LHCN-M2 (cell line): ENCODE data around the gene CHSY1. TPM values are rescaled to one million over a fixed set of nuclear protein-coding genes. Genes with fewer than 3 reads are reported as not detected.

ENCODE experiments used
- DNase-seq: peaks from one replicate; pipeline ENCODE4 v3.0.0-alpha.2; 2012; ENCODE audit warnings: low read depth
- total RNA-seq: library from RNA; depleted of rRNA; stranded (reverse); fragments of >200 nt; gene quantifications from 2 replicates; pipeline ENCODE4 v1.2.3, GENCODE V29; 2014

Gene CHSY1
- total RNA-seq, 1 experiment from 2014 or later, result 21.8 TPM

DNA sequence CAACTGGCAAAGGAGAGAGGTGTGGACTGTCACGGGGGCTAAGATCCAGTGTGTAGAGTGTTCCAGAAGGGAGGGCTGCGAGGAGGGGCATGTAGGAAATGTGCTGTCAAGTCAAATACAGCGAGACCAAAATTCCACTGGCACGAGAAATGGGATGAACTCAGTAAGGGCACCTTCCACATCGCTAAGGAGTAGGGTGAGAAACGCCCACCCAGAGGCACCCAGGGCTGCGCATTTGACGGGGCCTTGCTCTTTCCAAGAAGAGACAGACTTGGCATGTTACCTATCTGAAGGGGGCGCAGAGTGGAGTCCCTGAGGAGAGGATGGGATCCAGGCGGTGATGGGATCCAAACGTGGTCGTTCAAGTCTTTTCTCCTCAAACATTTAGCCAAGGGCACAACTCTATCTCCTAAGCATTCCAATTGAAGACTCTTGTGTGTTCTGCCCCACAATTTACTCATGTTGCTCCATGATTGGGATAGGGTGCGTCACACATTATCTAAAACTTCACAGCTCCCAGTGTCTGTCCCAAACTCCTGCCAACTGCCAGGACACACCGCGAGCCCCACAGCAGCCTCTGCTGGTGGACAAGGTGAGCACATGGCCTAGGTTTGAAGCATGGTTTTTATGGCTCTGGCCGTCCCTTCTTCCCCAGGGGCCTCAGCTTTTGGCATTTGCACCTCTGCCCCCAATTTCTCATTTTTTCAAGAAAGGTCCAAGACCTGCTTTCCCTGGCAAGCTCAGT lies 17.8 kb upstream of the CHSY1 start:
- no peak for DNase-seq

DNA sequence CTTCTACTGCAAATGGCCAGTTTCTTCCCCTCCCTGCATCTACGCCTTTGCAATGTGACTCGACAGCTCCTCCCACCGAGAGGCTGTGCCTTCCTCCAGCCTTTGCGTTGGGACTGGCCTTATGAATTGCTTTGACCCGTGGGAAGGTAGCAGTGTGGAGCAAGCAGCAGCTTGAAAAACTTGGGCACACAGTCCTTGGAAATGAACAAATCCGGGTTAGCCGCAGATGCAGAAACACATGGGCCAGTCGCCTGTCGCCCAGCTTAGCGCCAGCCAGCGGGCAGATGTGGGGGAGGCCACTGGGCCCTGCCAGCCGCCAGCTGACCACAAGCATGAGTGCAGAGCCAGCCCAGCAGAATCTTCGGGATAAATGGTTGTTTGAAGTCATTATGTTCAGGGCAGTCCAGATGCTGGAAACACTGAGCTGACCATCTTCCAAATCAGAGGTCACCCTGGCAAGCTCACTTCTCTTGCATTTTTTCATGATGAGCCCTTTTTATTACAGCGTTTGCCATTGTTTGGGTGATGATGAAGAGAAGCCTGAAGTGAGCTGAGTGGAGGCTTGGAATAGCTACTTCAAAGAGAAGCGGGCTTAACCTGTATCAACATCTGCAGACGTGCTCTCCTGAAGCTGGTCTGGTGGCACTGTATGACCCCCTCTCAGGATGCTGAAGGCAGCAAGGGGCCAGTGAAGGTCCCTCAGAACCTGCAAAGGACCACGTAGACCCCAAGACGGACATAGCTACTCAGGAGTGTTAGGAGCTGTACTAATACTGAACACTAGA lies 15.7 kb upstream of the CHSY1 start:
- peak; percentile 86 for DNase-seq

DNA sequence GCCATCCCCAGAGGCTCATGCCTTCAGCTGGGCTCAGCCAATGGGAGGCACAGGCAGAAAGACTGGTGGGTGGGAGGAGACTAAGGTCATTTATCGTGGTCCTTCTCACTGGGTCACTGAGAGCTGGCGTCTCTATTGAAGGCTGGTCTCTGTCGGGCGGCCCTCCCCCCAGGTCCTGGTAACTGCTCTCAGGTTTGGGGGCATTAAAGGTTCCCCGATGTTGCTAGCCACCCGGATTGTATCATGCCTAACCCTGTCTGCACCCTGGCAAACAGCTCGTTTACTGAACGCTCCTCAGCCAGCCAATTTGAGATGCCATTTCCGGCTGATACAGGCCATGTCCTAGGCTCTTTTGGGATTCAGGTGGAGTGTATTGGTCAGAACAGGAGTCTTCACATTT lies 14.9 kb upstream of the CHSY1 start:
- DNase-seq, result no peak

DNA sequence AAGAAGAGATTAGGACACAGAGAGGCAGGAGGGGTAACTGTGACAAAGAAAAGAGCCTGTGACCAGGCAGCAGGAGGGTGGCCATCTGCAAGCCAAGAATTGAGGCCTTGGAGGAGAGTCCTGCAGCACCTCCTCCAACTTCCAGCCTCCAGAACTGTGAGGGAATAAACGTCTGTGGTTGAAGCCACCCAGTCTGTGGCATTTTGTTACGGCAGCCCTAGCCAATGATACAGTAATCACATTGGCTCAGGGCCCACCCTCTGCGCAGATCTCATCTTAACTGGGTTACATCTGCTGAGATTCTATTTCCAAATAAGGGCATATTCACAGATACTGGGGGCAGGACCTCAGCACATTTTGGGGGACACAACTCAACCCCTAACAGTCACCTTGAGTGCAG lies 14.2 kb upstream of the CHSY1 start:
- no peak for DNase-seq

DNA sequence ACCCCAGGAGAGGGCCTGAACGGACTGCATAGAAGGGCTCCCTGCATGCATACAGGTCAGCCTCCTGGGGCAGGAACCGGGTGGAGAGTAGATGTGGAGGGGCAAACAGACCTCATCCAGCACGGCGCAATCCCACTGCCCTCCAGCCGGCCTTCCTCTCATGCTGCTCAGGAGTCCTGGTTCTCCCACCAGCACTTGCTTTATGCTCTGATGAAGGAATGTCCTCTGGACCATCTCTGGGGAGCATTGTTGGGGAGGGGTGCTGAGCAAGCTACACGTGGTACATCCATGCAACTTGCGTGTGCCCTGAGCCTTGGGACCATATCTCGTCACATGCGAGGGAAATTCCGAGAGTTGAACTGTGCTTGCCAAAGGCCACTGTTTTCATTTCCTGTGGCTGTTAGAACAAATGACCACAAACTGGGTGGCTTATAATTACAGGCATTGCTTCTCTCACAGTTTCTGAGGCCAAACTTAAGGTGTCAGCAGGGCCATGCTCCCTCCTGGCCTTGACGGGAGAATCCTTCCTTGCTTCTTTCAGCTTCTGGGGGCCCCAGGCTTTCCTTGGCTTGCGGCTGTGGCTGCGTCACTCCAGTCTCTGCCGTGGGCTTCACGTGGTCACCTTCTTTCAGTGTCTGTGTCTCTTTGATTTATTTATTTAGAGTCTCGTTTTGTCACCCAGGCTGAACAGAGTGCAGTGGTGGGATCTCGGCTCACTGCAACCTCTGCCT lies 13.2 kb upstream of the CHSY1 start:
- DNase-seq, result no peak

DNA sequence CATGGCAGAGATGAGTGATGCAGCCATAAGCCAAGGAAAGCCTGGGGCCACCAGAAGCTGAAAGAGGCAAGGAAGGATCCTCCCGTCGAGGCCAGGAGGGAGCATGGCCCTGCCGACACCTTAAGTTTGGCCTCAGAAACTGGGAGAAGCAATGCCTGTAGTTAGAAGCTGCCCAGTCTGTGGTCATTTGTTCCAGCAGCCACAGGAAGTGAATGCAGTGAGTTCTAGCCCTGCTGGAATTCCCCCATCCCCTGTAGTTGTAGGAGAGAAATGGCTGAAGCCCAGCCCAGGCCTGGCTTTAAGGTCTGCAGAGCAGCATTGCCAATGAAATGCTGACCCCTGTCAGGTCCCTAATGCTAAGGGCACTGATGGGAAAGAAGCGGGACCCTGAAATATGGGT lies 12.2 kb upstream of the CHSY1 start:
- no peak for DNase-seq

DNA sequence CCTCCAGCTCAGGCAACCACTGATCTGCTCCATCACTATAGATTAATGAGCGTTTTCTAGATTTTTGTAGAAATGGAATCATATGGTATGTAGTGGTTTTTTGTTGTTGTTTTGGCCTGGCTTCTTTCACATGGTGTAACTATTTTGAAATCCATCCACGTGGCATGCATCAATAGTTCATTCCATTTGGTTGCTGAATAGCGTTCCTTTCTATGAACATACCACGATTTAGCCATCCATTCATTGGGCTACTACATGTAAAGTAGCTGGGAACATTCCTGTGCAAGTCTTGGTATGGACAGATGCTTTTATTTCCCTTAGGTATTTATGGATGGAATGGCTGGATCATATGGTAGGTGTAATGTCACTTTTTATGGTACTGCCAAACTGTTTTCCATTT lies 10.7 kb upstream of the CHSY1 start:
- no peak for DNase-seq

DNA sequence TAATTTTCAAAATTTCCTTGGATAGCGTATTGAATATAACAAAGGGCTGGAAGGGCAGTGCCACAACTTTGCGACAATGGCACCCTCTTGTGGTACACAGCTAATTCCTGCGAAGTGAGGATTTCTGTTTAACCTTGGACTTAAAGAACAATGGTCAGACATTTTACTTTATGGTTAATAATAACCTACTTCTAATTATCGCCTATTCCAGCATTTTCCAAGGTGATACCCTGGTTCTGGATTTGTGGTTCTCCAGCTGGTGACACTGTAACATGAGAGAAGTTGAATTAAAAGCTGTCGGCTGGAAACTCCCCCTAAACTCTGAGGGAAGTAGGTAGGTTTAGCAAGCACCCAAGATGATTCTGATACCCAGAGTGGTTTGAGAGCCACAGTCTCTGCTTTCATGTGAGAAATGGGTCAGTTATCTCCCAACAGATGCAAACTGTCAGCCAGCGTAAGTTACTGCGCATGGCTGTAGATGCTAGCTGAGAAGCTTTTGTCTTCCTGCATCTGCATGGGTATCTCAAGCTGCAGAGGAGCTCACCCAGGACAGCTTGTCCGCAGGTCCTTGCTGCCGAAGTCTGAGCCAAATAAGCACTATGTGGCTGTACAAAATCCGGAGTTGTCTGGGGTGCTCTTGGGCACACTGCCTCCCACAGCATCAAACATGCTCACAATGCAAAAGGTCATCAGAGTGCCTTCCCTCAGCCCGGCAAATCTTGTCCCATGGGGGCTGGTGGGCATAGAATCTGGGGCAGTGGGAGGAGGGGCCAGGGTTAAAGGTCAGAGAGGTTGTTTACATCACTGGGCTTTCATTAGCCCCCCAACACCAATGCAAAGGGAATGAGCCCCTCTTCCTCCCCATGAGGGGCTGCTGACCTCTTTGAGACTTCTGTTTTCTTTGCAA lies 6.6 kb upstream of the CHSY1 start:
- peak; percentile 60 for DNase-seq

DNA sequence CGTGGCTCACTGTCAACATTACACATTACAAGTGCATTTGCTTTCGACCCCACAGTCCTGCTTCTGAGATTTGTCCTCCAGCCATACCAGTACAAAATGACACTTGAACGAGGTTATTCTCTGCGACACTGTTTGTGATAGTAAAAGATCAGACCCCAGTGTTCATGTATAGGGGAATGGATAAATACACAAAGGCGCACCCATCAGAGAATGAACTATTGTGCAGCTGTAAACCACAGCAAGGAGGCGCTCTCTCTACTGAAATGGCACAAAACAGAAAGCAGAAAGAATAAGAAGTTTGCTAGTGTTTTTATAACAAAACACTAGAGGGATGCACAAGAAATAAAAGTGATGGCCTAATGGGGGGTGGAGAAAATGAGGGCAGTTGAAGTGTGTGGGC lies 4.9 kb upstream of the CHSY1 start:
- DNase-seq, result peak; percentile 36

DNA sequence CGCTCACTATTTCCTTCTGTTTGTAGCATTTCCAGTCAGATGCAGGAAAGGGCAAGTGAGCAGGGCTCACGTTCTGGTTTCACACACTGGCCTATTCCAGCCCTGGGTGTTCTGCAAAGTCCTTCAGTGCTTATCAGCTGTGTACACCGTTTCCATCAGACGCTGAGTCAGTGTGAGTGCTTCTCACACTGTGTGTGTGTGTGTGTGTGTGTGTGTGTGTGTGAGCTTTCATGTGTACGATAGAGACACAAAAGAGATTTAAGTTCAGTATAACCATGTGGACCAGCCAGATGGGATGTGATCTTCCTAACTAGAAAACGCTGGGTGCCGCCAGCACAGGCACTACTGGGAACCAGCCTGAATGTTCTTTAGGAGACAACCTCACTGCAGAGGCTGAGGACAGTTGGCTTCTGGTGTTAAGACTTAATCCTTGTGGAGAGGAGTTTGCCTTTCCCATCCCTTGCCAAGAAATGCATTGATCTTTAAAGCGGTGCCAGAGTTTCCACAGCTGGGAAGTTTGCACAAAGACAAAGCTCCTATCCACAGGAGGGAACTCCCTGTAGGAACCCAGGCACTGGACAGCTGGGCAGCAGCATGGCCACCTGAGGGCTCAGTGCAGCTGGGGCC lies 3.9 kb upstream of the CHSY1 start:
- DNase-seq, result no peak

DNA sequence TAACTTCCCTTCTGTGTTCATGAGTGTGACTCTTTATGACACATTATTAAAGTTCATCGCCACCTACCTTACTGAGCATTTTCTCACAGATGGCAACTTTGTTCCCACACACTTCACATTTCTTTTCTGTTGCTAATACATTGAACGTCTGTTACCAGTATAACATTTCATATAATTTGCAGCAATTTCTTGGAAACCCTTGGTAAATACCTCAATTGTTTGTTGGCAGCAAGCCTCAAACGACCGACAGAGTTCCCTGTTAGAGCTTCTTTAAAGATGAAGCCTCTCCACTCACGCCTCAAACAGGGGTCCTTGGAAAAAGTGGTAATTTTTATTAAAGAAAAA lies 3.2 kb upstream of the CHSY1 start:
- no peak for DNase-seq

DNA sequence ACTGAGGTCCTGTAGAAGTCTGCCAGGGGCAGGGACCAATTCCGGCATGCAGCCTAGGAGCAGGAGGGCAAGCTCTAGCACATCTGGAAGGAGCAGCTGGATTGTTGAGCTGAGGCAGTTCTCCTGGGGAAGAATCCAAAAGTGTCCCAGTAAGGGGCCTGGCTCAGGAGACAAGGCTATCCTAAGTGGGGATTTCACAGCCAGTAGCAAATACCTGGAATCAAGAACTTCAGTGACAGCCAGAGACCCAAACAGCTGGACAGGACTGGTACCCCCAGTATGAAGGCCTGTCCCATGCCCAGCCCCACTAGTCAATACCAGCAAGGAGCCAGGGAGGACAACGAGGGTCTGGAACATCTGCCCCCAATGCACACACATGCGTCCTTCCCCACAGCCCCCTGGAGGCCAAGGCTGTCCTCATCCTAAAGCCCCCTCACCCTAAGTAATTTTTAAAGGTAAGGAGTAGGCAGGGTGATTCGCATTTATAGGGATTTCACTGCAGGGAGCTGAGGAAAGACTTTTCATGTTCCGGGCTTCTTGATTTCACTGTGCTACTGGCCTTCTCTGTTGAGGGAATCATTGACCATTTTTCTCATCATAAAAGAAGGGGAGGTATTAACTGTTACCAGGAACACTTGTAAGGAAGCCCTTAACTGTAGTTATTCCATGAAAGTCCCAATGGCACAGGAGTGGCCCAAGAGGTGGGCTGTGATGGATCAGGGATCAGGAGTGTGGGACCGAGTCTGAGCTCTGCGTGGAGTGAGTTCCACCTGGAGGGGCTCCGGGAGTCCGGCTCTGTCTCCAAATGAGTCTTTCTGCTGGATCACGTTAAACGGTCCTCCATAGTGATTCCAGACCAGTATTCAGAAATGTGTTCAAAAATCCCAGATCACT lies 2.6 kb upstream of the CHSY1 start:
- no peak for DNase-seq

DNA sequence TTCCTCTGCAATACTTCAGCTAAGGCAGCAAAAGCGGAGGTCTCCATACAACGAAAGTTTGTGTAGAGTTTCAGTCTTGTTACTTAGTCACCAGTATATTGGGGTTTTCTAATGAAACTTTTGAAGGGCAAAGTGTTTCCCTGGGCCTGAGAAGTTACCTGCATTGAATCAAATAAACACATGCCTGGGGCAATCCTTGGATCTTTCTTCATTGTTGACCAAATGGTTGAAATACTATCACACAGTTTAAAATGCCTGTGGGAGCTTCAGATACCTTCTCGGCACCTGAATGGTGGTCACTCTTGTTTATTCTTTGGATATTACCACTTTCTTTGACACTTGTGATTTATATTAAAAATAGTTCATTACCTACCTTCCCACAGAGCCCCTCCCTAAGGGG lies 988 bp upstream of the CHSY1 start:
- no peak for DNase-seq

DNA sequence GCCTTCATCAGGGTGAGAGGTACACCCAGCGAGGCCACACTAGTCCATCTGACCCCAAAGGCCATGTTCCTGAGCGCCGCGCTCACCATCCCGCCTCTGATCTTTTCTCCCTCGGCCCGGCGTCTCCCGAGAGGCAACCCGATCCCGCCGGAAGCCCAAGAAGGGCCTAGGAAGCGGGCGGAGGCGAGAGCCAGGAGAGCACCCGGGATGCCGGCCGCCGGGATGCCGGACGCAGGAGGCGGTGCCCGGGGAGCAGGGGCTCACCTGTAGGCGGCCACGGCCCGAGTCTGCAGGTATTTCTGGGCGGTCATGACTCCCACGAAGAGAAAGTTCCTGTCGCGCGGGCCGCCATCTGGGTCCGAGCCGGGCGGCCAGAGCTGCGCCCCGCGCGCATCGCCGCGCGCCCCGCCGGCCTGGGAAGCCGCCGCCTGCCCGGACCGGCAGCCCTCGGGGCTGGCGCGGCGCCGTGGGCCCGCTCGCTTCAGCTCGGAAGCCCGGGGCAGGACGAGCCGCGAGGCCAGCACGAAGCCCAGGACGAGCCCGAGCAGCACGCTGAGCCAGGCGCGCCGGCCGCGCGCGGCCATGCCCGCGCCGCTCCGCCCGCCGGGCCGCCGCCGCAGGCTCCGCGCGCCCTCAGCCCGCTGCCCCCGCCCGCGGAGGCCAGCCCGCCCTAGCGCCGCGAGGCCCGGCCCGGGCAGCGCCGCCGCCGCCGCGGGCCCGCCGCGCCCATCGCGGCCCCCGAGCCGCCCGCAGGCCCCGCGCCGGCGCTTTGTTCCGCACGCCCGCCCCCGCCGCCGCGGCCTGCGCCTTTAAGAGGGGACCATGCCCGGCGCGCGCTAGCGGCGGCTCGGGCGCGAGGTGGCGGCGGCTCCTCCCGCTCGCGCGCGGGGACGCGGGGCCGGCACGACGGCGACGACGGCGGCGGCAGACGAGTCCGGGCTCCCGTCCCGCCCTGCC lies 697 bp downstream of the CHSY1 start:
- DNase-seq, result peak; percentile 41

DNA sequence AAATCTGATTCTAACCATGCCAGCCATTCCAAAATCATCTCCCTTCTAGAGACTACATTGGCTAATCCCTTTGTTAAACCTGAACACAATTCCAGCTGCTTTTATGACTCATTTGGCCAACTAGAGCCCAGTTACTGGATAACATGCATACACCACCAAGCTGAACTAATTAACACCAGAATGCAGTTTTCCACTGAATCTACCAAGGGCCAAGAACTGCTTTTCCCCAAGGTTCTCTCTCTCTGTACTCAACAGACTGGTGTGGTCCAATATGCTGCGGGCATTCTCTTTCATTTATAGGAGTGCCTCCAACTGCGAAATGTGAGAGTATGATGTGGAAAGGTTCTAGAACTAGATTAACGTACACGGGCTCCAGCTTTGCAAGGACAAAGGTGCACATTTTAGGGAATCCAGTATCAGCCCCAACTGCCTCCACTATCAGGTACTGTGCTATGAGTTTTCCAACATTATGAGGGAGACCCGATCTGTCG lies 1.5 kb downstream of the CHSY1 start:
- peak; percentile 73 for DNase-seq

DNA sequence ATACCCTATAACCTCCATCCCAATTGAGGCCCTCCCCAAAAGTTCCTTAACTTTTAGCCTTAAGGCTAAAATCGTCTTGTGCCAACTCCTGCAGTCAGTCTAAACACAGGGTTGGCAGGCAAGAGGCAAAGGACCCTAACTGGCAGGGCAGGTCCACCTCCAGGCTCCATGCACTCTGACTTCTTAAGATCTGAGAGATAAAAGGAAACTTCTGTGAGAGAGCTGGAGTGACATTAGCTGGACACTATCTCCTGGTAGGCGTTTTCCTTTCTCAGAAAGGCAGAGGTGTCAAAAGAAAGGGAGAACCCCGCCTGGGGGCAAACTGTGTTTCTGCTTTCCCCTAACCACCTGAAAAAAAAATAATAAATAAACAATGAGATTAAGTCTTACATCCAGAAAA lies 3.6 kb downstream of the CHSY1 start:
- DNase-seq, result no peak

DNA sequence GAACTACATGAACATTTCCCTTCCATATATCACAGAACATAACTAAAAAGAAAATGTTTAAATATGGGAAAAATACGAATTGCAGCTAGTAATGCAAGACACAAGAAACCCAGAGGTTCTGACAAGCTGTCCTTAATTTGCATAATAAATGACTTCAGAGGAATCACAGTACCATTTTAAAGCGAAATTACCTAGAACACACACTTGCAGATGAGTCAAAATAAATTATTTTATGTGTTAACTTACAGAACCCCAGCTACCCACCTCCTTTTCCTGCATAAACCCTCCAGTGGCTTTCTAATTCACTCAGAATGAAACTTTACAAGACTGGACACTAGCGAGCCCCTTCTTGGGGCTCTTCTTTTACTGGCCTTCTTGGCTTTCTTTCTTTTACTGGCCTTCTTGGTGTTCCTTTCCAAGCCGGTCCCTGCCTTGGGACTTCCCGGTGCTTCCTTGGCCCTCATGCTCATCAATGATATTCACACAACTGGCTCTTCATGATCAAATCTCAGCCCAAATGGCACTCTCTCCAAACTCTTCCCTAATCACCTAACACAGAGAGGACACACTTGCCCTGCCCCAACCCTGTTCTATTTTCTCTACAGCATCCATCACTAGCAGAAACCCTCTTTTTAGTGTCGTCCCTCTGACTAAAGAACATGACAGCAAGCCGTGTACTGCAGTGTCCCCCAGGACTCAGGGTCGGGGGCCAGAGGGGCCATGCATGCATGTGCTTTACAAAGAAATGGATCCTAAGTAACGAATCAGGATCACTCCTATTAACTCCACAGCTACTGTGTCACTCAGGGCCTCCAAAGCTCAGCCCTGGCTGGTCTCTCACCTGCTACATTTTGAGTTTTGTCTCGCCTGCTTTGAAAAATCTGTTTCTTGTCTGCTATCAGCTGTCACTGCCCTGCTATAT lies 4.8 kb downstream of the CHSY1 start:
- DNase-seq, result no peak

DNA sequence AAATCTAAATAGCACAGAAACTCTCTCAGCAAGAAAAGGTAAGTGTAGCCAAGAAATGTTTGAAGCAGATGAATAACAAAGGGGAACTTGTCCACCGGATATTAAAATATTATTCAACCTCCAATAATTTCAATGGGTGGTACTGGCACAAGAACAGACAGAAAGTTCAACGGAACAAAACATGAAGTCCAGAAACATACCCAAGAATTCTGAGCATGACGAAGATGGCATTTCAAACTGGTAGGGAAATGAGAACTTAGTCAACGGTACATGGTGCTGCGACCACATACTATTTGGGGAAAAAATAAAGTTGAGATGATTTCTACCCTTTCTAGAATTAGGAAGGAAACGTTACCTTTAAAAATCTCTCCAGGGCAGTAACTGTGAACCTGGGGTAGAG lies 5.5 kb downstream of the CHSY1 start:
- DNase-seq, result no peak
